NCI-H146 (cell line): ENCODE results near the gene AMDHD2.
"Not testable (repeated sequence)": the region's sequence is repeated elsewhere in the genome, so short reads cannot be mapped to it uniquely, and the experiment has no call there.

Experiments
- DNase-seq: peaks from one replicate; lab custom pipeline; 2025; lab: John Stamatoyannopoulos, UW

AMDHD2 gene

DNA sequence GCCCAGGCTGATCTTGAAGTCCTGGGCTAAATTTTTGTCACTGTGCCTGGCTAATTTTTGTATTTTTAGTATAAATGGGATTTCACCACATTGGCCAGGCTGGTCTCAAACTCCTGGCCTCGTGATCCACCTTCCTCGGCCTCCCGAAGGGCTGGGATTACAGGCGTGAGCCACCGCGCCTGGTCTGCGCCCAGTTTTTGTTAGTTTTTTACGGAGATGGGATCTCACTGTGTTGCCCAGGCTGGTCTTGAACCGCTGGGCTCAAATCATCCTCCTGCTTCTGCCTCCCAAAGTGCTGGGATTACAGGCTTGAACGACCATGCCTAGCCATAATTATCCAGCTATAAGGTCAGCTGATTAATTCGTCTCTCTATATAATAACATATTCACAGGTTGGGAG lies 13.7 kb downstream of the AMDHD2 start:
- no peak for DNase-seq

DNA sequence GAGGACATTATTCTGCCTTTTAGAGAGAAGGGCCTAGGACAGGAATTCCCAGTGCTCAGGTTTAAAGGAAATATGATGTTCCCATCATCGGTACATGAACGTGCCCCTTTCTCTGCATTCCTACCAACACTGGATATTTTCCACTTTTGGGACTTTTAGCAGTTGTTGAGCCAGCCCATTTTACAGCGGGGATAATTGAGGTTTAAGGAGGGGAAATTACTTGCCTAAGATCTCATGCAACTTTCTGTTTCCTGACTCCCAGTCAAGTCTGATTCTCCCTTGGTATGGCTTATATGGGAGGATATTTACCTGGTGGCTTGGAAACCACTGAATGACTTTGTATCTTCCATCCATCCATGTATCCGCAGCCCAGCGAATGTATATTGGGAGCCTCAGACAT lies 14.2 kb downstream of the AMDHD2 start:
- not testable (repeated sequence) for DNase-seq

DNA sequence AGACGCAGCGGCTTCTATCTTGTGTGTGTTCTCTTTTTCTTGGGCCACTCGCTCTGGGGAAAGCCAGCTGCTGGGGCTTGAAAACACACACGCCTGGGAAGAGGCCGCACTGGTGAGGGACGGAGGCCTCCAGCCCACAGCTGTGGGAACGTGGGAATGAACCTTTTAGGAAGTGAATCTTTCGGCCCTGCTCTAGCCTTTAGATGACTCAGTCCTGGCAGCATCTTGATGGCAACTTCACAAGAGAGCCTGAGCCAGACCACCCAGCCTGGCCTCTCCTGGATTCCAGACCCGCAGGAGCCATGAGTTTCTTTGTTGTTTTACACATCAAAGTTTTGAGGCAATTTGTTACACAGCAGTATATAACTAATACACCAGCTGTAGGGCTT lies 15.4 kb downstream of the AMDHD2 start:
- no peak for DNase-seq

DNA sequence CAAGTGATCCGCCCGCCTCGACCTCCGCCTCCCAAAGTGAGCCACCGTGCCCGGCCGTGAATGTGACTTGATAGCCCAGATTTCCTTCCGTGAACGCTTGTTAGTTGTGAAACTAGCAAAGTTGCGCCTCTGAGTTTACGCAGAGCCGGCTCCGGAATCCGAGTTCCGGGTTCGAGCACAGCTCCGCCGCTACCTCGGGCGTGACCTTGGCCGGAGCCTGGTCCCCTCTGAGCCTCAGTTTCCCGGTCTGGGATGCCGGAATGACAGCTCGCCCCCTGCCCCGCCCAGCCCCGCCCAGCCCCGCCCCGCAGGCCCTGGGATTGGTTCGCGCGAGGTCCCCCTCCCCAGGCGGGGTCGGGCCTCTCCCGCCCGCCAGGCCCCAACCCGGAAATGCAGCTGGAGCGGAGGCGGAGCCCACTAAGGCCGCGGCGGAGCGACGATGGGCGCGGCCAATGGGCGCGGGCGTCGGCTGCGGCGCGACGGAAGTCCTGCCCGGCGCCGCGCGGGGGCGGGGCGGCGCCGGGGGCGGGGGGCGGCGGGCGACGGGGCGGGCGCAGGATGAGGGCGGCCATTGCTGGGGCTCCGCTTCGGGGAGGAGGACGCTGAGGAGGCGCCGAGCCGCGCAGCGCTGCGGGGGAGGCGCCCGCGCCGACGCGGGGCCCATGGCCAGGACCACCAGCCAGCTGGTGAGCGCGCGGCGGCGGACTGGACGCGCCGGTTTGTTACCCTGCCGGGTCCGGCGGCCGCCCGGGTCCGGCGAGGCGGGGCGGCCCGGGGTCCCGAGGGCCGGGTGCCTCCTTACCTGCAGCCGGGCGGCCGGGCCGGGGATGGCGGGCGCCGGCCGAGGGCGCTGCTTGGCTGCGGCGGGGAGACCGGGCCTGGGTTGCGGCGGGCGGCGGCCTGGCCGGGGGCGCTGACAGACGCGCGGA lies 17.5 kb downstream of the AMDHD2 start, which contains the start of gene PDPK1:
Gene PDPK1, plus strand, starts transcription at position 571 of the 929 bp plus-strand sequence. Its CDS starts 92 bp downstream, at position 663.
- peak; percentile 96 for DNase-seq

DNA sequence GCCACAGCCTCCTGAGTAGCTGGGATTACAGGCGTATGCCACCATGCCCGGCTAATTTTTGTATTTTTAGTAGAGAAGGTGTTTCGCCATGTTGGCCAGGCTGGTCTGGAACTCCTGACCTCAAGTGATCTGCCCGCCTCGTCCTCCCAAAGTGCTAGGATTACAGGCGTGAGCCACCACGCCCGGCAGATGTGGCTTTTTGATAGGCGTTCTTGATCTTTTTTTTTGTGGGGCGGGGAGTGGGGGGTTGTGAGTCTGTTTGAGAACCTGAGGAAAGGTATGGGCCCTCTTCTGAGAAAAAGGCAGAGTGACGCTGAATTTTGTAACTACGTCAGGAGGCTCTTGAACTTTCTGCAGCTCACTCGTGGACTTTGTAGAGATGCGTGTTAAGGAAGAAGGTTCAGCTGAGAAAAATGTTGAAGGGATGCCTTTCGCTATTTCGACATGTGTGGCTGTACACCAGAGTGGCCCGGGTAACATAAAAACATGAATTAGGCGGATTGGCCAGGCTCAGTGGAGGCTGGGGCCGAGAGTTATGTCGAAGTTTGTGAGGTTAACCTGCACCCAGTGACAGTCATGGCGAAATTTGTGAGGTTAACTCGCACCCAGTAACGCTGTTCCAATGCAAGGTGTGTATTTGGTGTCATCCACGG lies 19.1 kb downstream of the AMDHD2 start:
- not testable (repeated sequence) for DNase-seq

DNA sequence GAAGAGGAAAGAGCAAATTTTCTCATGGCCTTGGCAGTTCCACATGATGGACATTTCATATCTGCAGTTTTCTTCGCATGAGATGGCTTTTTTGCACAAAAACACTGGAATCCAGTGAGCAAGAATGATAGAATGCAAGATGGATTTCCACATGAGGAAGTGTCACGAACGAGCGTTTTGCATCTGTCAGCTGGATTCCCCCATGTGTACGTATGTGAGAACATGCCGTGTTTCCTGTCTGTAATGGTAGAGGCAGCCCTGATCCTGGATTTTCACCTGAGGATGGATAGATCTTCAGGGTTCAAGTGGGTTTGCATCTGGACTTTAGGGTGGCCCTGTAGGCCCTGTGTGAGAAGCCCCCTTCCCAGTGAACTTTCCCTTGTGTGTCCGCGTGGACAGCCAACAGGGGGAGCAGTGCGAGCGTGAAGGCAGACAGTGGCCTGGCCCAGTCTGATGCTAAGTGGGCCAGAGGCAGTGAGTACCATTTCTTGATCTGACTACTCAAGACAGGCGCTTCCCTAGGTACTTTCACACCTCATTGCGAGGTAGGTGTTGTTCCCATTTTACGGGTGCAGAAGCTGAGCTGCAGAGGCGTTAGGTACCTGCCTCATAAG lies 19.8 kb downstream of the AMDHD2 start:
- DNase-seq = not testable (repeated sequence)

DNA sequence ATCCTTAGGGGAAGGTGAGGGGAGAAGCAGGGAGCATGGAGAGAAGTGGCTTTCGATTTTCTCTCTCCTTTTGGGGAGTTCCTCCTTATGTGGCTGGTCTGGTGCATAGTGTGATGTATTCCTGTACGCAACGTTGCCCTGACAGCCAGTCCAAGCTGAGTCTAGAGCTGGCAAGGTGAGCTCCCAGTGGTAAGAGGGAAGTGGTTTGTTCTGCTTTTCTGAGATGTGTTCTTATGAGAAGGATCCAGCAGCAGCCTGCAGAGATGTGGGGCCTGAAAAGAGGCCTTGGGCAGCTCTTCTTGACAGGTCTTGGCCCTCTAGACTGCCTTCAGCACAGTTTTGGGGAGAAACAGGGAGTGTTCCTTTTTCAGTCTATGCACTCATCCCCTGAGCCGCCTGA lies 20.7 kb downstream of the AMDHD2 start:
- not testable (repeated sequence) for DNase-seq

DNA sequence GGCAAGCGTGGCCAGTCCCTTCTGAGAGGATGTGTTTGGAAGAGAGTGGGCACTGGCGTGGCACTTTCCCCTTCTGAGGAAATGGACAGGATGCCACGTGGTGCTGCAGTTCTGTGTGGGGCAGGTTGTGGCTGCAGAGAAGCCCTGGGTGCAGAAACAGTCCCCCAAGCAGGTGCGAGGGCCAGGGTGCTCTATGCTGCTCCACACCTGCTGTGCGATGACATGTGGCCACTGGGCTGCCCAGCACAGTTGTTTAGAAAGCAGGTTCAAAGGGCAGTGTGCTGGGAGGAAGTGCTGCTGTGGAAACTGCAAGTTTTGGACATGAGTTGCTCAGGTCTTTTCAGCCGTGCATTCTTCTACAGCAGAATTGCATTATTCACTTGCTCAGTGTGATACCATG lies 21.2 kb downstream of the AMDHD2 start:
- DNase-seq = not testable (repeated sequence)

DNA sequence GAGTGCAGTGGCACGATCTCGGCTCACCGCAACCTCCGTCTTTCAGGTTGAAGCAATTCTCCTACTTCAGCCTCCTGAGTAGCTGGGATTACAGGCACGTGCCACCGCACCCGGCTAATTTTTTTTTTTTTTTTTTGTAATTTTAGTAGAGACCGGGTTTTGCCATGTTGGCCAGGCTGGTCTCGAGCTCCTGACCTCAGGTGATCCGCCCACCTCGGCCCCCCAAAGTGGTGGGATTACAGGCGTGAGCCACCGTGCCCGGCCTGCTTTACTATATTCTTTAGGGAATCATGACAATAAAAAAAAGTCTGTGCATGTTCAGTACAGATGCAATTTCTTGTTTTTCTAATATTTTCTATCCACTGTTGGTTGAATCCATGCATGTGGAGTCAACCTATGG lies 23.6 kb downstream of the AMDHD2 start:
- not testable (repeated sequence) for DNase-seq

DNA sequence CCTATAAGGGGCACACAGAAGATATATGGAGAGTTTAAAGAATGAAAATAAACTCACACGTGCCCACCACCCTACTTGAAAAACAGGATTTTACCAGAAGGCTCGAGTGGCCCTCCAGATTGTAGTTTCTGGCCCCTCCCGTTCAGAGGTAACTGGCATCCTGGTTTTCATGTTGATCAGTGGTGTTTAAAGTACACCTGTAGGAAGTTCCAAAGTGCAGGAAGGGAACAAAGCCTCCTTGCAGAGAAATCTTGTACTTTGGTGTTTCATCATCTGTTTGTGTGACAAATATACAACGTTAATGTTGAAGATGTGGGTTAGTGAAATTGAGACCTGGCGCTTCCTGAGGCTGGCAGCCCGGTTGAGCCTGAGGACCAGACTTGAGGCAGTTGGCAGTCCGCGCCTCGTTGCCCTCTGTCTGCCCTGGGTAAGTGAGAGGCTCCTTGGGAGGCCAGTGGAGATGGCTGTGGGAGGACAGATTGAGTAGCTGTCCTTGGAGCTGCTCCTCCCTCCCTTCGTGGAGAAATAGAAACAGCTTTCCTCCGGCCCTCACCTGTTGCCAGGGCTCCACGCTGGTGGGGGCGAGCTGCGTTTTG lies 30.2 kb downstream of the AMDHD2 start:
- not testable (repeated sequence) for DNase-seq

DNA sequence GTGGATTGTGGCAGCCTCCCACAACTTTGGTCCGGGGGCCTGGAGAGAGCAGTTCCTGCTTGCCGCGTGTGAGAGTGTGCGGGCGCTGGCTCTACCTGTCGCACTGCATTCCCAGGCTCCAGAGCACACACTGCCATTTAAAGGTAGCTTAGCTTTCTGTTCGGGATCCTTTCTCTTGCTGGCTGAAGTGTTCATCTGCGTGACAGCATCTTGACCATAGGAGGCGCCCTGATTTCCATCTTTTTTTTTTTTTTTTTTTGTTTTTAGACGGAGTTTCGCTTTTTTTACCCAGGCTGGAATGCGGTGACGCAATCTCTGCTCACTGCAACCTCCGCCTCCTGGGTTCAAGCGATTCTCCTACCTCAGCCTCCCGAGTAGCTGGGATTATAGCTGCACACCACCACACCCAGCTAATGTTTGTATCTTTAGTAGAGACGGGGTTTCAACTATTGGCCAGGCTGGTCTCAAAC lies 31.3 kb downstream of the AMDHD2 start:
- not testable (repeated sequence) for DNase-seq

DNA sequence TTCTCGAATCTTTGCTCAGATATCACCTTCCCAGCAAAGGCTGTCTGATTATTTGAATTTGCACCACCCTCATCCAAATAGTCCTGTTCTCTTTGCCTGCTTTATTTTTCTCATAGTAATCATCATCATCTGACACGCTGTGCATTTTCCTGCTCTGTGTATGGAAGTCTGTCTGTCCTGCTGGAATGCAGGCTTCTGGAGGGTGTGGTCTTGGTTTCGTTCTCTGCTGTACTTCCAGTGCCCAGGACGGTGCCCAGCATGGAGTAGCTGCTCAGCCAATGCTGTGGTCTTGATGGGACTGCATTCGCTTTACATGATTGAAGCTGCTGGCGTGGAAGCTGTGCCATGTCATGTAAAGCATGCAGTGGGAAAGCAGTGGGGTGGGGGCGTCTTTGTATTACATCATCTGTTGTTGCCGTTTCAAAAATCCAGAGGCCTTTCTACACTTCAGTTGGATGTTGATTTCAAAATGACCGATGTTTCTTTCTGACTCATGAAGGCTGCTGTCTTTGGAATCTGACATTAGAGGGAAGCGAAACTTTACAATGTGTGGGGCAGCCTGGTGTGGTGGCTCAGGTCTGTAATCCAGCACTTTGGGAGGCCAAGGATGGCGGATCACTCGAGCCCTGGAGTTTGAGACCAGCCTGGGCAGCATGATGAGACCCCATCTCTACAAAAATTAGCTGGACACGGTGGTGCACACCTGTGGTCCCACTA lies 34.7 kb downstream of the AMDHD2 start:
- not testable (repeated sequence) for DNase-seq

DNA sequence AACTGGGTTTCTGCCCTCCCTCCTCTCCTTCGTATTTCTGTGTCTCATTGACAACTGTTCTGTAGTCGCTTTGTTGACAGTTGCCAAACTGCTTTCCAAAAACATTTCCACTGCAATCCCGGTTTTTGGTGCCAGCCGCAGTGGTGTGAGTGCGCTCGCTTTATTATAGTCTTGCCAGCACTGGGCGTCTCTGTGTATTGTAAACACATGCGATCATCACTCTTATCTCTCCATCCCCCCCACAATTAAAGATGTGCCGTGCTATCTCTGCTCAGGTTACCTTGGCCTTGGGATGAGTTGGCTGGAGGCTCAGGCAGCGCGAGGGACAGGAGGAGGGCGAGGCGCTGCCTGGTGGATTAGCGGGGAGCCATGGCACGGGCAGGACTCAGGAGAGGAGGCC lies 37.0 kb downstream of the AMDHD2 start:
- DNase-seq = not testable (repeated sequence)

DNA sequence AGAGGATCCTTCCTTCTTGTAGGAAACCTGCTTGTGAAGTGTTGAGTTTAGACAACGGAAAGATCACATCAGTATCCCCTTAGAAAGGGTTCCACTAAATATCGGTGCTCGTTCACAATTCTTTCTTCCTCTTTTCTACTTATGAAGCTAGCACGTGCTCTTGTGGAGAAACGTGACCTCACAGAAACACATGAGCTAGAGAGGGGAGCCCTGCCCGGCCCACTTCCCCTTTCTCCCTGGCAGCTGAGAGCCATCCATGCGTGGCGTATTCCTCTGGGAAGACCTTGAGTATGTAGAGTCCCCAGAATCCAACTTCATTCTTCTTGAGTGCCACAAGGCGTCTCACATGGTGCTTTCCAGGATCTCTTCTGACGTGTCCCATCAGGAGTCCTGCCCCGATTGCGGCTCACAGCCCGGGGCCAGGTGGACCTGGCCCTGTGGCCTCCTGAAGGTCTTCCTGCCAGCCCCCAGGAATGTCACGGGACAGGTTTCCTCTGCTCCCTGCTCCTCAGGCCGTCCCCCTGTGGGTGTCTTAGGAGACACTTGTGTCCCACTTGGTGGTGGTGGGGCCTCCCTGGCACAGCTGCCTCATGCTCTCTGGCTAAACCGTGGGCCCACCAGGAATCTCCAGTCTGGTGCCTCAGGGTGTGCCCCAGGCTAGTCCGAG lies 40.1 kb downstream of the AMDHD2 start:
- not testable (repeated sequence) for DNase-seq

DNA sequence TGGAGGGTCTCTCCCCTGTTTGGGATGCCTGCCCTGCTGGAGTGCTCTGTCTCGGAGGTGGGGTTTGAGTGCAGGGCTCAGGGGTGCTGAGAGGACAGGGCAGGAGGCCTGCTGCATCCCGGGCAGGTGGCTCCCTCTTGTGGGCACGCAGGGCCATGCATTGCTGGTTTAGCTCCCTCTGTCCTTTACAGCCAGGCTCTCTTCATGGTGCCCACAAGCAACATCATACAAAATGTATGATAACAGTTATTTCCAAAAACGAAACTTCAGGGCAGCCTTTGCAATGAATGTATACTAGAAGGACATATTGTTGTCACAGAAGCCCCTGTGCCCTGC lies 40.6 kb downstream of the AMDHD2 start:
- DNase-seq = not testable (repeated sequence)

DNA sequence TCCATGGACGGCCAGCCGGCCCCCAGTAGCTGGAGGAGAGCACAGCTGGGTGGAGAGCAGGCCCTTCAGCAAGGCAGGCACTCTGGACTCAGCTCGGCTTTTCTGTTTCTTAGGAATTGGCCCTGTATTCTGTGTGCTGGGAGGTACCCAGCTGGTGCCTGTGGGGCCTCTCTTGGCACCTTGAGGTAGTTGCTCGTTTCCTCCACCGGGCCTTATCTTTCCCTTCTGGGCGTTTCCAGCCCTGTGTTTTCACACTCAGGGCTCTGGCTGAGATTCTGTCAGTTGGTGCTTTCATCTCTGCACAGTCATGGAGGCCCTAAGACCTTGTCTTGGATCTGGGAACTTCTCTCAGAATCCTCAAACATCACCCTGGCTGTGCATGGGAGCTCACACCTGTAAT lies 47.3 kb downstream of the AMDHD2 start:
- DNase-seq = not testable (repeated sequence)

DNA sequence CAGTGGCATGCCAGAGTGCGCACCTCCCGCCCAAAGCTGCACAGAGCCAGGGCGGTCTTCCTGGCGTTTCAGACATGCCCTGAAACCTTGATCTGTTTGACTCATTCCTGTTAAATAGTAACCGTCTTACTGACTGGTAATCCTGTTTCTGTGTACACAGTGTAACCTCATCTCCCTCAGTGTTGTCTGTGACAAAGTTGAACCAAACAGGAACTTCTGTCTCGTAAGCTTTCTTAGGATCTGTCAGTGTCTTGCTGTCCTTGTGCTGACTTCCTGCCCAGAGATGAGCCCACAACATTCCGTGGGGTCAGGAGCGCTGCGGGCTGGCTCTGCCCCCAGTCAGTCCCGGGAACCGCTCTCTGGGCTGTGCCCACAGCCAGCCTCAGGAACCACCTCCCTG lies 48.4 kb downstream of the AMDHD2 start:
- not testable (repeated sequence) for DNase-seq

DNA sequence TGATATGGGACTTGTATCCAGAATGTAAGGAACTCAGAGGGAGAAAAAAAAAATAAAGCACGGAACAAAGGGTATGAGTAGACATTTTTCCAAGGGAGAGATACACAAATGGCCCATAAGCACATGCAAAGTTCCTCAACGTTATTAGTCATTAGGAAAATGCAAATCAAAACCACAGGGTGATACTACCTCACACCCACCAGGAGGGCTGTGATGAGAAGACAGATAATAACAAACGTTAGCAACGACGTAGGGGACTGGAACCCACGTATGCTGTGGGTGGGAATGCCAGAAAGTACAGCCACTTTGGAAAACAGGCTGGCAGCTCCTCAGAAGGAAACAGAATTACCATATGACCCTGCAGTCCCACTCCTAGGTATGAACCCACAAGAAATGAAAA lies 52.5 kb downstream of the AMDHD2 start:
- DNase-seq = not testable (repeated sequence)

DNA sequence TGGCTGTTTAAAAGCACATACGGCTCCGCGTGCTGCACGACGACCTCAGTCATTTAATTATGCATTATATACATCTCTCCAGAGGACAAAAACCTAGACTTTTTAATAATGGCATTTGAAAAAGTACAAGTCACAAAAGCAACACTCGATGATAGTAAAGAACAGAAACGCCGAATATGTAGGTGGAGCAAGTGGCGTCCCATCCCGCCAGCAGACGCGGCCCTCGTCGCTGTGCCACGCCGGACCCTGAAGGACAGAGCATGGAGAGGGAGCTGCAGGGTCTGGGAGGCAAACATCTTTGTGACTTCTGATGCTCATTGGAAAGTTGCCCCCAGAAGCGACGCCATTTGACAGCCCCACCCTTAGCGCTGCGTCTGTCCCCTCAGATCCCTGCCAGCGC lies 55.7 kb downstream of the AMDHD2 start:
- not testable (repeated sequence) for DNase-seq

DNA sequence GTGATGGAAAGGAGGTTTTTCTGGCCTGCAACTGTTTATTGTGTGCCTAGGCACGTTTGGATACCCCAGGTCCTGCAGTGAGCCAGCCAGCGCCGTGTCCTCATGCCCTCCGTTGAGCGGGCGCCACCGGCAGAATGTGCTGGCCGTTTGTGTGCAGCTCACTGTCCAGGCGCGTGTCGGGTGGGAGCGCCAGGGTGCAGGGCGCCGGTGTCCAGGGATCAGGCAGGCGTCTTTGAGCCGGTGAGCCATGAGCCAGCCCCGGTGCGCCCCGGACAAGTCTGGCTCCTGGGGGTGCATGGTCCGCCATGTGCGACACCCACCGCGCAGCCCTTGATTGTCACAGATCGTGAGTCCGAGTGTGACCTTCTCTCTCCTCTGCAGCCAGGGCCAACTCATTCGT lies 56.9 kb downstream of the AMDHD2 start:
- not testable (repeated sequence) for DNase-seq

DNA sequence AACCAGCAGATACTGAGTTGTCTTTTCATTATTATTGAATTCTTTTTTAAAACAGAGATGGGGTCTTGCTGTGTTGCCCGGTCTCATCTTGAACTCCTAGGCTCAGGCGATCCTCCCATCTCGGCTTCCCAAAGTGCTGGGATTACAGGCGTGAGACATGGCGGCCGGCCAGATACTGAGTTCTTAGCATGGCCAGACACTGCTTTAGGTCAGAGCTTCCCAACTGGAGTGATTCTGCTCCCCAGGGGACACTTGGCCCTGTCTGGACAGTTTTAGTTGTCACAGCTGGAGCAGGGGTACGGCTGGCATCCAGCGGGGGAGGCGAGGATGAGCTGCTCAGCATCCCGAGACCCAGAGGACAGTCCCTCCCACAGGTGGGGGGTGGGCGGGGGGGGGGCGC lies 58.7 kb downstream of the AMDHD2 start:
- not testable (repeated sequence) for DNase-seq
